Adipocyte (in vitro differentiated cells): ENCODE measurements around the gene PLEKHO2.

Experiments
- DNase-seq: peaks from one replicate; pipeline ENCODE4 v3.0.0-alpha.2; 2015; ENCODE audit warnings: low read depth
- H3K27me3 ChIP-seq: replicated peaks from 2 replicates; pipeline ENCODE4 v1.7.0; 2013; ENCODE audit warnings: mild to moderate bottlenecking, low read length, moderate library complexity; ENCODE audit not compliant: control insufficient read depth, insufficient read depth
- H3K36me3 ChIP-seq: 2 replicates; pipeline ENCODE4 v1.7.0; 2013; ENCODE audit warnings: low read length, mild to moderate bottlenecking, moderate library complexity; ENCODE audit not compliant: control insufficient read depth, insufficient read depth, severe bottlenecking
- H3K4me1 ChIP-seq: 2 replicates; pipeline ENCODE4 v1.7.0; 2013; ENCODE audit warnings: mild to moderate bottlenecking, low read length, moderate library complexity; ENCODE audit not compliant: control insufficient read depth, insufficient read depth
- H3K4me3 ChIP-seq: 2 replicates; pipeline ENCODE4 v1.7.0; 2013; ENCODE audit warnings: mild to moderate bottlenecking, low read length, moderate library complexity
- H3K9ac ChIP-seq: 2 replicates; pipeline ENCODE4 v1.7.0; 2013; ENCODE audit warnings: mild to moderate bottlenecking, low read length, moderate library complexity
- H3K9me3 ChIP-seq: 2 replicates; pipeline ENCODE4 v1.7.0; 2013; ENCODE audit warnings: mild to moderate bottlenecking, low read length, moderate library complexity; ENCODE audit not compliant: control insufficient read depth

The PLEKHO2 gene

GRCh38 chr15:64847448-64847847 is 5.7 kb downstream of the PLEKHO2 start:
- H3K4me1 ChIP-seq: peaks cover 70% of the 10 kb centered on the region
- no peaks in the 10 kb centered on the region for H3K9me3 ChIP-seq
- no peak for DNase-seq
- H3K4me3 ChIP-seq: no peak overlapping the region
- peaks cover 52% of the 10 kb centered on the region for H3K36me3 ChIP-seq
- H3K27me3 ChIP-seq: no peaks in the 10 kb centered on the region
- peak overlapping the region; percentile 19 for H3K9ac ChIP-seq

DNA sequence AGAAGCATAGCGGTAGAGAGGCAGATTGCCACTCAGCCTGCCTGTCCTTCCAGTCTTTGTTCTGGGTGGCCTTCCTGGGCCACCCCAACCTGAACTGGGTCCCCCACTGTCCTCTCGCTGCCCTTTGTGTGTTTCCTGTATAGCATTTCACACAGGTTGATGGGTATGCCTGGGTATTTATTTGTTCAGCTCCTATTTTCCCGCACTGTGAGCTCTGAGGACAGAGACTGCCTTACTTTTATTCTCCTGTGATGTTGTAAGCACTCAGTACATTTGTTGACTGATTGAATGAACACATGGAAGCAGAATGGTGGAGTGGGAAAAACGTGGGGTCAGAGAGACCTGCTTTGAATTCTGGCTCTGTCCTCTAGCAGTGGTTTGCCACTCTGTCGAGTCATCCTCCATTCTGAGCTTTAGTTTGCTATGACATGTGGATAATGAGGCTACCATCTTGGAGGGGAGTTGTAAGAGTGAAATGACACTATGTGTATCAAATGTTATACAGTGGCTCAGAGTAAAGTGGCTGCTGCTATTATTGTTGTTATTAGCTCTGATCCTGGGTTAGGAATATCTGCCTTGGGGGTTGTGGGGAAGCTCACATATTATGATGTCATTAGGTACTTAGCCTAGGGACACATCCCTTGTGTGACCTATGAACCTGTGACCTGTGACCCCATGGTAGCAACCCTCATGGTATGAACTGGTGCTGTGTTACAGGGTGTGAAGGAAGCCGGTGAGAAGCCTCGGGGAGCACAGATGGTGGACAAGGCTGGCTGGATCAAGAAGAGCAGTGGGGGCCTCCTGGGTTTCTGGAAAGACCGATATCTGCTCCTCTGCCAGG is 6.4 kb downstream of the PLEKHO2 start:
- no peak overlapping the region for H3K4me3 ChIP-seq
- no peaks in the 10 kb centered on the region for H3K9me3 ChIP-seq
- no peak for DNase-seq
- peaks cover 53% of the 10 kb centered on the region for H3K36me3 ChIP-seq
- no peaks in the 10 kb centered on the region for H3K27me3 ChIP-seq
- no peak overlapping the region for H3K9ac ChIP-seq
- peaks cover 70% of the 10 kb centered on the region for H3K4me1 ChIP-seq

- H3K27me3 ChIP-seq: no peaks in the 10 kb centered on the region
- H3K36me3 ChIP-seq: peaks cover 75% of the 10 kb centered on the region
- H3K9me3 ChIP-seq: no peaks in the 10 kb centered on the region
- no peak for DNase-seq
- peaks cover 73% of the 10 kb centered on the region for H3K4me1 ChIP-seq
- H3K4me3 ChIP-seq: peak overlapping the region; percentile 56
- peak overlapping the region; percentile 84 for H3K9ac ChIP-seq
Observed at GRCh38 chr15:64850778-64851502, 9.2 kb downstream of the PLEKHO2 start.

- Histone ChIP-seq H3K9me3 (no peaks in the 10 kb centered on the region), H3K36me3 (peaks cover 78% of the 10 kb centered on the region), H3K9ac (peak overlapping the region; percentile 84), H3K27me3 (no peaks in the 10 kb centered on the region), H3K4me3 (peak overlapping the region; percentile 56), H3K4me1 (peaks cover 75% of the 10 kb centered on the region)
- peak; percentile 90 for DNase-seq
Observed at GRCh38 chr15:64851503-64851840, 9.8 kb downstream of the PLEKHO2 start.

DNA sequence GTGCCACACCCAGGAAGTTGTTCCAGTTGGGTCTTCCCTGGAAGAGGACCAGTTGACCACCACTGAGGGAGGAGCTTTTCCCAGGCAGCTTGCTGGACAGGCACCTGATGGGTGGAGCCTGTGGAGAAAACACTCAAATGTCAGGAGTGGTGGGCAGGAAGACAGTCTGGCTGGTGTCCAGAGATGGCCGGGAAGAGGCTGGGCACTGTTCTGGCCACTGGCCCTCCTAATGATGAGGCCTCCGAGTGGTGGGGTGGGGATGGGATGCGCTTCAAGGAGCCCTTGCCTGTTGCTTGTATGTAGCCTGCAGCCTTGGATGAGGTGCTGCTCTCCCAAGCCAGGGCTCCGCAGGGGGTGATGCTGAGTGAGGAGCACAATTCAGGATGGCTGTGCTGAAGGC is 12.3 kb downstream of the PLEKHO2 start:
- H3K36me3 ChIP-seq: peaks cover 84% of the 10 kb centered on the region
- no peak overlapping the region for H3K4me3 ChIP-seq
- H3K4me1 ChIP-seq: peaks cover 78% of the 10 kb centered on the region
- no peak for DNase-seq
- no peaks in the 10 kb centered on the region for H3K27me3 ChIP-seq
- H3K9ac ChIP-seq: peak overlapping the region; percentile 77
- no peaks in the 10 kb centered on the region for H3K9me3 ChIP-seq

- no peak for DNase-seq
- H3K36me3 ChIP-seq: peaks cover 85% of the 10 kb centered on the region
- no peaks in the 10 kb centered on the region for H3K9me3 ChIP-seq
- H3K4me3 ChIP-seq: peak overlapping the region; percentile 25
- H3K4me1 ChIP-seq: peaks cover 82% of the 10 kb centered on the region
- H3K9ac ChIP-seq: peak overlapping the region; percentile 77
- no peaks in the 10 kb centered on the region for H3K27me3 ChIP-seq
Observed at GRCh38 chr15:64854526-64854925, 12.8 kb downstream of the PLEKHO2 start.

DNA sequence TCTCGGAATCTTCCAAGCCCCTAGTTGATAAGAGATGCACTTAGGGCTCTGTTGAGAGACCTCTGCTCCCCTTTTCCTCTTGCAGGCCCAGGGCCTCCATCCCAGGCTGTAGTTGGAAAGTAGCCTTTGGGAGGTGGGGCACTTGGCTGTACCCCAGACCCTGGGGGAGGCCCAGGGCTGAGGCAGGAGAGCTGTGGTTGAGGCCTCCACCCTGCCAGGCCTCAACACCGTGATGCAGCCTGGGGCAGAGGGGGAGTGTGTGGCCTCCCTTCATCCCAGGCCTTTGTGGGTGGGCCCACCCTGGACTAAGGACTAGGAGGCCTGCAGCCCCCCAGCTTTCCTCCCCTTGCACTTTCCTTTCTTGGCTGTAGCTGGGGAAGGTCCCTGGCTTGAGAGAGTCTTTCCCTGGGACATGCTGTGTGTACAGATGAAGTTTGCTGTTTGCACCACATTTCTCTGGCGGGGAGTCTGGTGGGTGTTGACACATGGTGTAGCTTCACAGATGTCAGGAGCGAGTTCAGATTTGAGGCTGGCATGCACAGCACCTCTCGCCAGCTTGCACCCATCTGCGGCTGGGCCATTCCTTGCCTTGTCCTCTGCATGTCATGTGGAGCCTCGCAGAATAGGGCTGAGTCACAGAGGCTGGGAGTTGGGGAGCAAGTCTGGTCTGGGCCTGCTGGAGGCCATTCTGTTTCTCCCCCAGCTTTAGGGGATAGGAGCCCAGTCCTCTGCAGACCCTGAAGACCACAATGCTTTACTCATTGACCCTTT is 13.7 kb downstream of the PLEKHO2 start:
- H3K4me3 ChIP-seq: peak overlapping the region; percentile 25
- no peak for DNase-seq
- H3K27me3 ChIP-seq: no peaks in the 10 kb centered on the region
- H3K36me3 ChIP-seq: peaks cover 85% of the 10 kb centered on the region
- H3K4me1 ChIP-seq: peaks cover 78% of the 10 kb centered on the region
- peak overlapping the region; percentile 77 for H3K9ac ChIP-seq
- H3K9me3 ChIP-seq: no peaks in the 10 kb centered on the region

DNA sequence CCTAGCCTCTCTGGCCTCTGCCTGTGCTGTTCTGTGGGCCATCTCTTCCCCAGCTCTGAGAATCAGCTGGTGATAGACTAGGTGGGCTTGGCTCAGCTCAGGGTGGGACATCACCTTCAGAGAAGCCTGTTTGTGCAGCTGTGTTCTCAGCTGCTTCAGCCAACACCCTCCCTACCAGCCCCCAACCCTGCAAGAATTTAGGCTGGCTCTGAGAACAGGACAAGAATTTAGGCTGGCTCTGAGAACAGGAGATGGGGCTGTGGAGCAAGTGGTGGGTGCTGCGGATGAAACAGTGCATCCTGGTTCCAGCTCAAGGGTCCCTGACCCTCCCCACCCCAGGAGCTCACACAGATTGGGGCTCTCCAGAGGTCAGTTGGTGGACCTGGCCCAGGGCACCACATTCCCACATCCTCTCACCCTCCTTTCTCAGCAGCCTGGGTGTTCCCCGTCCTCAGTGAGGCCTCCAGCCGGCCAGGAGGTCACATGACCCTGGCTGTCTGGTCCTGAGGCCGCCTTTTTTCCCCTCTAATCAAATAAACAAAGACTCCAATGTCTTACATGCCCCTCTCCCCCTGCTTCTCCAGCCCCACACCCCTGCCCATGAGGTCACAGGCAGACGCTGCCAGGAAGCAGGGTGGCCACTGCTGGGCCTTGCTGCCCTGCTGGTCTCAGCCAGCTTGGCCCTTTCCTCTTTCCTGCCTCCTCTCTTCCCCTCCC is 14.9 kb downstream of the PLEKHO2 start:
- peak; percentile 53 for DNase-seq
- H3K36me3 ChIP-seq: peaks cover 89% of the 10 kb centered on the region
- H3K9ac ChIP-seq: peak overlapping the region; percentile 77
- peak overlapping the region; percentile 31 for H3K4me3 ChIP-seq
- H3K27me3 ChIP-seq: no peaks in the 10 kb centered on the region
- no peaks in the 10 kb centered on the region for H3K9me3 ChIP-seq
- H3K4me1 ChIP-seq: peaks cover 68% of the 10 kb centered on the region

DNA sequence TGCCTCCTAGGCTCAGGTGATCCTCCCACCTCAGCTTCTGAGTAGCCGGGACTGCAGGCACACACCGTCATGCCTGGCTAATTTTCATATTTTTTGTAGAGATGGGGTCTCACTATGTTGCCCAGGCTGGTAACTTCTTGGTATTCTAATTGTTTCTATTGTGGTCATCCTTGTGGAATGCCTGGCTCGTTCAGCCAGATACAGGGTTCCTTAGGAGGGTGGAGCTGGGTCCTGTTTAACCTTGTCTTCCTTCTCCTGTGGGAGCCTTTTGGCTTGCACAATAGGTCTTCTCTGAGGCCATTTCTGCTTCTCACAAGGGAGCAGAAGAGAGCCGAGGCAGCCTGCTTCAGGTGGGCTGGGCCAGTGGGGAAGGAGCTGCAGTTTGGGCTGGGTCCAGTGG is 15.7 kb downstream of the PLEKHO2 start:
- peaks cover 91% of the 10 kb centered on the region for H3K36me3 ChIP-seq
- no peaks in the 10 kb centered on the region for H3K9me3 ChIP-seq
- no peaks in the 10 kb centered on the region for H3K27me3 ChIP-seq
- H3K4me3 ChIP-seq: peak overlapping the region; percentile 31
- H3K9ac ChIP-seq: peak overlapping the region; percentile 77
- DNase-seq: peak; percentile 77
- H3K4me1 ChIP-seq: peaks cover 60% of the 10 kb centered on the region

- H3K27me3 ChIP-seq: no peaks in the 10 kb centered on the region
- H3K4me1 ChIP-seq: peaks cover 59% of the 10 kb centered on the region
- no peak overlapping the region for H3K4me3 ChIP-seq
- no peaks in the 10 kb centered on the region for H3K9me3 ChIP-seq
- DNase-seq: no peak
- peaks cover 93% of the 10 kb centered on the region for H3K36me3 ChIP-seq
- H3K9ac ChIP-seq: peak overlapping the region; percentile 77
Observed at GRCh38 chr15:64858021-64858575, 16.4 kb downstream of the PLEKHO2 start.
